GM18519 (cell line): ENCODE results near the gene SULT2B1.

Source experiments
- ATAC-seq: cut with Tn5 transposase; IDR thresholded peaks from one replicate; pipeline ENCODE4 v1.9.1; 2021; ENCODE audit warnings: mild to moderate bottlenecking, moderate library complexity; ENCODE audit not compliant: unreplicated experiment, low FRiP score

The SULT2B1 gene

GRCh38 chr19:48646001-48646721 is 94.2 kb downstream of the SULT2B1 start, which contains the start of gene CA11:
Gene CA11, minus strand, starts transcription at chr19:48646187. Its CDS starts 555 bp downstream, at chr19:48645632.
- ATAC-seq, result no peak

- no peak for ATAC-seq
These were observed 94.8 kb downstream of the SULT2B1 start for GRCh38 chr19:48646722-48647216.

- ATAC-seq, result no peak
These were observed 96.2 kb downstream of the SULT2B1 start for GRCh38 chr19:48648134-48648533.
